ENCODE measurements around the gene ZNF263. TPM values are rescaled to one million over a fixed set of nuclear protein-coding genes. Genes with fewer than 3 reads are reported as not detected.
A peak's percentile ranks its signal among the peaks of the same experiment; 100 is the strongest.

The ZNF263 gene
- total and polyA plus RNA-seq, 10 of the 15 experiments (the other 5 are each of a cell fraction or from before 2014, with no cell fraction given) = 4.7 to 45.6 (median 24.5) TPM

- peaks cover 3% of the 10 kb centered on the region; the same call in 2 of the 3 replicates for H3K9me3 ChIP-seq (replicated peaks; ENCODE audit: control insufficient read depth, insufficient read depth, low read length)
- BruUV-seq (replicated peaks) = no TSS peak
- H3K36me3 ChIP-seq (ENCODE audit: control insufficient read depth in 2 of 2, insufficient read depth in 2 of 2, low read length in 1 of 2) = no peaks in the 10 kb centered on the region
- ATAC-seq (peak; percentile 96), DNase-seq (ENCODE audit: low read depth, low spot score) (peak; percentile 84), FAIRE-seq (peak; percentile 49)
- POLR2A ChIA-PET = interaction anchor here (1.0 to 2.2 kb wide), 2 partner anchors 19 to 136 kb away, joined by 4 to 10 read pairs; partner anchors contain the start of genes ZNF174, ZNF263 and ZSCAN32
- in situ Hi-C loops (cut with MboI) (no loop called here), intact Hi-C loops (cut with micrococcal nuclease; ENCODE audit: unreplicated experiment) (loop anchor here (1.0 to 10.0 kb wide), 5 partner anchors 19 to 238 kb away; partner anchors contain the start of genes CLUAP1, TIGD7, ZNF263 and ZNF75A)
- no peaks in the 10 kb centered on the region for H3K27me3 ChIP-seq (replicated peaks in 1 of 2; ENCODE audit: control insufficient read depth in 2 of 2, insufficient read depth in 2 of 2, low read length in 1 of 2)
- SMC1A ChIA-PET (ENCODE audit: uncharacterized antibody, unreplicated experiment) = interaction anchor here (1.0 to 1.3 kb wide), 3 partner anchors 18 to 180 kb away, joined by 3 read pairs; partner anchors contain the start of genes ZNF174 and ZSCAN32
- peak overlapping the region; percentile 88 for H3K9ac ChIP-seq (ENCODE audit: control insufficient read depth, insufficient read depth, low read length)
- peak overlapping the region; percentile 93 for H3K27ac ChIP-seq (ENCODE audit: control insufficient read depth, insufficient read depth)
- H3K4me2 ChIP-seq (ENCODE audit: control insufficient read depth, insufficient read depth) = peak overlapping the region; percentile 90
- RAD21 ChIA-PET (ENCODE audit: unreplicated experiment) = interaction anchor here (1.0 kb wide), 1 partner anchor 17 kb away, joined by 4 read pairs; no protein-coding TSS in a partner anchor
- H2AFZ ChIP-seq (ENCODE audit: control insufficient read depth, low read depth, low read length) = peak overlapping the region; percentile 87
- CTCF ChIA-PET = interaction anchor here (1.4 to 1.7 kb wide), 2 partner anchors 18 to 20 kb away, joined by 3 read pairs; no protein-coding TSS in a partner anchor
- H3K4me1 ChIP-seq (ENCODE audit: control insufficient read depth, insufficient read depth, low read length) = peaks cover 8% of the 10 kb centered on the region; the same call in 1 of the 2 replicates
- under 1% methylated on average over 77 of the region's 77 CpGs for WGBS (ENCODE audit: insufficient coverage, insufficient replicate concordance, low lambda C conversion rate, missing lambda C conversion rate)
- no peaks in the 10 kb centered on the region for H4K20me1 ChIP-seq (ENCODE audit: control insufficient read depth, insufficient read depth)
- no peaks in the 10 kb centered on the region for H3K79me2 ChIP-seq (ENCODE audit: control insufficient read depth, insufficient read depth, low read length)
- H3K4me3 ChIP-seq = peak overlapping the region; percentile 82
- TF ChIP-seq MAX (IDR thresholded peaks at IDR 0.05; ENCODE audit: low read depth, low read length) = peak; percentile 82
- TF ChIP-seq ELK1 (IDR thresholded peaks at IDR 0.05; ENCODE audit: low read depth, low read length) = no peak; the same call in 1 of the 2 replicates
- TF ChIP-seq E2F4 (IDR thresholded peaks at IDR 0.05; ENCODE audit: low read depth, low read length) = 0 out of 2 replicates have a peak, but pooled peaks have one; percentile 31
- TF ChIP-seq FOXM1 (IDR thresholded peaks at IDR 0.05; ENCODE audit: low read depth, low read length) = no peak
- TF ChIP-seq NFYB (IDR thresholded peaks at IDR 0.05; ENCODE audit: insufficient read depth, low read depth, low read length) = peak; percentile 99
- TF ChIP-seq SREBF1 (IDR thresholded peaks at IDR 0.05; ENCODE audit: low read length) = no peak
- no peak for TF ChIP-seq CHD1 (IDR thresholded peaks at IDR 0.05; ENCODE audit: low read depth, low read length)
- TF ChIP-seq USF1 (IDR thresholded peaks at IDR 0.05; ENCODE audit: borderline replicate concordance, extremely low read length, insufficient read depth, low read depth, low read length) = peak; percentile 38
- no peak for TF ChIP-seq ATF7 (IDR thresholded peaks at IDR 0.05; ENCODE audit: low read depth)
- peak; percentile 66 for TF ChIP-seq NRF1 (conservative IDR thresholded peaks at IDR 0.05; ENCODE audit: low read depth, low read length)
- 0 out of 2 replicates have a peak, but pooled peaks have one; percentile 19 for TF ChIP-seq CBX5 (IDR thresholded peaks at IDR 0.05; ENCODE audit: low read depth)
- TF ChIP-seq KAT2A (conservative IDR thresholded peaks at IDR 0.05; ENCODE audit: control insufficient read depth, low read depth, low read length) = no peak
- TF ChIP-seq IKZF1 (conservative IDR thresholded peaks at IDR 0.05) = peak; percentile 93
- peak; percentile 99 for TF ChIP-seq PKNOX1 (IDR thresholded peaks at IDR 0.05)
- peak; percentile 6; the same call in 1 of the 2 replicates for TF ChIP-seq YY1 (IDR thresholded peaks at IDR 0.05; ENCODE audit: low read depth, low read length)
- TF ChIP-seq KLF5 (IDR thresholded peaks at IDR 0.05; ENCODE audit: partially characterized antibody) = peak; percentile 83
Measured at GRCh38 chr16:3264137-3265036, 18.9 kb upstream of the ZNF263 start.
